ENCODE measurements around the gene TP63. TPM values are rescaled to one million over a fixed set of nuclear protein-coding genes. Genes with fewer than 3 reads are reported as not detected.

The TP63 gene
- polyA plus RNA-seq, 3 donors = 0.73 to 1.2 (median 1.1) TPM

- DNase-seq (ENCODE audit: extremely low read depth in 1 of 11, low read depth in 9 of 11, low spot score in 4 of 11) = no peak
These were observed 42.3 kb downstream of the TP63 start for GRCh38 chr3:189673535-189673934.

- DNase-seq (ENCODE audit: extremely low read depth in 1 of 11, low read depth in 9 of 11, low spot score in 4 of 11) = no peak
These were observed 43.2 kb downstream of the TP63 start for GRCh38 chr3:189674249-189674913.

- no peak for DNase-seq (ENCODE audit: extremely low read depth in 1 of 11, low read depth in 9 of 11, low spot score in 4 of 11)
These were observed 46.5 kb downstream of the TP63 start for GRCh38 chr3:189677667-189678066.

- DNase-seq (ENCODE audit: extremely low read depth in 1 of 11, low read depth in 9 of 11, low spot score in 4 of 11) = no peak
These were observed 49.5 kb downstream of the TP63 start for GRCh38 chr3:189680723-189681122.

- DNase-seq (ENCODE audit: extremely low read depth in 1 of 11, low read depth in 9 of 11, low spot score in 4 of 11) = no peak
These were observed 52.5 kb downstream of the TP63 start for GRCh38 chr3:189683546-189684255.

GRCh38 chr3:189684317-189684716 lies 53.1 kb downstream of the TP63 start:
- DNase-seq (ENCODE audit: extremely low read depth in 1 of 11, low read depth in 9 of 11, low spot score in 4 of 11) = no peak

GRCh38 chr3:189685291-189685690 lies 54.1 kb downstream of the TP63 start:
- no peak for DNase-seq (ENCODE audit: extremely low read depth in 1 of 11, low read depth in 9 of 11, low spot score in 4 of 11)

- no peak for DNase-seq (ENCODE audit: extremely low read depth in 1 of 11, low read depth in 9 of 11, low spot score in 4 of 11)
These were observed 54.7 kb downstream of the TP63 start for GRCh38 chr3:189685860-189686259.

- no peak for DNase-seq (ENCODE audit: extremely low read depth in 1 of 11, low read depth in 9 of 11, low spot score in 4 of 11)
These were observed 56.3 kb downstream of the TP63 start for GRCh38 chr3:189687475-189687874.

GRCh38 chr3:189688262-189688661 lies 57.1 kb downstream of the TP63 start:
- DNase-seq (ENCODE audit: extremely low read depth in 1 of 11, low read depth in 9 of 11, low spot score in 4 of 11) = no peak

- no peak for DNase-seq (ENCODE audit: extremely low read depth in 1 of 11, low read depth in 9 of 11, low spot score in 4 of 11)
These were observed 58.4 kb downstream of the TP63 start for GRCh38 chr3:189689625-189690024.

GRCh38 chr3:189690237-189690636 lies 59.0 kb downstream of the TP63 start:
- no peak for DNase-seq (ENCODE audit: extremely low read depth in 1 of 11, low read depth in 9 of 11, low spot score in 4 of 11)

GRCh38 chr3:189690672-189691071 lies 59.5 kb downstream of the TP63 start:
- DNase-seq (ENCODE audit: extremely low read depth in 1 of 11, low read depth in 9 of 11, low spot score in 4 of 11) = no peak

GRCh38 chr3:189695400-189695799 lies 64.2 kb downstream of the TP63 start:
- DNase-seq (ENCODE audit: extremely low read depth in 1 of 11, low read depth in 9 of 11, low spot score in 4 of 11) = no peak

- DNase-seq (ENCODE audit: extremely low read depth in 1 of 11, low read depth in 9 of 11, low spot score in 4 of 11) = no peak
These were observed 67.6 kb downstream of the TP63 start for GRCh38 chr3:189698811-189699210.

DNA sequence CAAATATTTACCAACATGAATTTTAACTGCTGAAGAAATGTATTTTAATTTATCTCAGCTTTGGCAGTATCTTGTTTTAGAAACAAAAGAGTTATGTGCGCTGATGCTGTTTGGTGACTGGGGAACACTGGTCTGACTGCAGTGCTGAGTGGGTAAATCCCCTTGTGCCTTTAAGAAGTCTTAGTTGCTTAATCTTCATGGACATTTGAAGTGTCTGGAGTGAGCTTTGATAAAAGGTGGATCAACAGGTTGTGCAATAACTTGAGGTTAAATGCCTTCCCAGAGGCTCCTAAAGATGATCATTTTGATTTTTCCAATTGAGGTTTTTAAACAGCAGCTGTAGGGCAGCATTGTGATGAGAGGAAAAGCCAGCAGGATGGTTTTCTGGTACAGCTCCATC lies 68.7 kb downstream of the TP63 start:
- no peak for DNase-seq (ENCODE audit: extremely low read depth in 1 of 11, low read depth in 9 of 11, low spot score in 4 of 11)

DNA sequence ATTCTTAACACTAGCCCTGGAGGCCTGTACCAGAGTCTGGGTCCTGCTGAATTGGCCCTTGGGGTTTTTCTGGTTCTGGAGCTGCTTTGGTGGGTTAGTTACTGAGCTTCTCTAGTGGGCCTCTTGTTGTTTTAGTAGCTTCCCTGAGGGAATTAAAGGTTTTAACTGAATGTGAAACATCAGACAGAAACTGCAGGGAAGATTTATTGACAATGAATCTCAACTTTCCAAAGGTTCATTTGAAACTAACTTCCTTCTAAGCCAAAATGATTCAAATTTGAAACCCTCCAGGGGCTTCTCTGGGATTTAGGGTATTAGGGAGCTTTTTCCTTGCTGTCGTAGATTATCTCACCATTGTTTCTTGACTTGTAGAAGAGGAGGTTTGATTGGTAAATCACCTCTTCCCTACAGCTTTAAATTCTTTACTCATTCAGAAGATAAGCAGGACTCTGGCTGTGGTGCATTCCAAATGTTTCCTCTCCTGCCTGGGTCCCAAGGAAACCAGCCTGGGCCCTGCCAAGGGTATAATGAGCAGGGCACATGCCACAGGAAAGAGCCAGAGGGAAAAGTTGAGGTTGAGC lies 71.0 kb downstream of the TP63 start:
- no peak for DNase-seq (ENCODE audit: extremely low read depth in 1 of 11, low read depth in 9 of 11, low spot score in 4 of 11)

DNA sequence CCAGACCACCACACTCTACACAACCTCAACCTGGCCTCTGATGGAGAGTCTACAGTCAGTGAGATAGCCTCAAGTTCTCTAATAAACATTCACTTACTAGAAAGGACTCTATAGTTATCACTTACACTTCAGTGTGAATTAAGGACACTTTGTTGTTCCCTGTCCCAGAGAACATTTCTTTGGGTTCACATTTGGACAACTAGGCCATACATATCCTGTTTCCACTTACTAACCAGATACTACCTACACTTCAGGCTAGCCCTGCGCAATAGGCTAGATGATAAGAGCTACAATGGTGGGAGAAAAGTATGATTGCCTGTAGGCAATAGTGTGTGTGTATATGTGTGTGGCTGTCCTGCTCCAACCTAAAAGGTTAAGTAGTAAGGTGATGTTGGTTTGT lies 72.7 kb downstream of the TP63 start:
- DNase-seq (ENCODE audit: extremely low read depth in 1 of 11, low read depth in 9 of 11, low spot score in 4 of 11) = no peak

DNA sequence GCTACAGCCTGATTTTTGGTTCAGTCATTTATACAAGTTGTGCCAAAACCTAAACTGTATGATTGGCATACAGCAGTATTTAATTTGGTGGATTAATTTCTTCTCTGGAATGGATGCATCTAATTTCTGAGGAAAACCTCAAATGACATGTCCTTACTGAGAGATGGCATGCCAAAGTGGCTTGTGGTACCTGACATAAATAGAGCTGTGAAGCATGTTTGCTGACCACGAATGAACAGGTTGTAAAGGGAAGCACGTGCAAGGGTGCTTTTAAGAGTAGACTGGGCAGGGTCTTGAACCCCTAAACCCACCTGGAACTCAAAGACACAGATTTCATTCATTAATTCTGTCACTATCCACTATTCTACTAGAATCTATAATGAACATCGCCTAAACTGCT lies 77.2 kb downstream of the TP63 start:
- no peak for DNase-seq (ENCODE audit: extremely low read depth in 1 of 11, low read depth in 9 of 11, low spot score in 4 of 11)

DNA sequence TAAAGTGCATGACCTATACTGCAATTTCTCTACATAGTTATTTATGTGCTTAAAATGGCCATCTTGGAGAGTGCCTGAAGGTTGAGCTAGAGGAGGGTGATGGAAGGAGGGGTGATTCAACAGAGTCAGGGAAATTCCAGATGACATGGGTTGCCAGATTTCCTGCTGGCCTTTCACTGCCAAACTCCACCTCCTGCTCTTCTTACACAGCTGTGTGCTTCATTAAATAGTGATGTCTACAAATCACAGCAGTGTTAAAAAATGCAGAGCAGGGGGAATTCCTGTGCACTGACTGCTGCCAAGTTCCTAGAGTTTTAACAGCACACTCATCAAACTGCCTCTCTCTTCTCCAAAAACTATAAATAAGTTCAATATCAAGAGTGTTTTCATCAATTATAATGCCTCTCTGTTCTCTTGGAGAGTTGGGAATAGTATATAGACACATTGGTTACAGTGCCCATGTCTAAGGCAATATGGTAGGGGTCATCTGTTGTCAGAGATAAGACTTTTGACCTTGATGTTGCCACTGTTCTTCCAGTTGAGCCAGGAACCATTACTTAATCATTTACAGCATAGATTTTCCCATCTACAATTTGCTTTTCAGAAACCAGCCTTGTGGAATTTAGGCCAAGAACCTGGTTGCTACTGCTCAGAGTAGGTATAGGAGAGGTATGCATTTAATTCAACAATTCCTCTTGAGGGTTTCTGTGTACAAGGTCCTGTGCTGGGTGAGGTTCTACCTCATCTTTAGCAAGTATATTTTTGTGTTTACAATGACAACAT lies 79.6 kb downstream of the TP63 start:
- peak; percentile 31 to 76 (median 53) for DNase-seq (ENCODE audit: extremely low read depth in 1 of 11, low read depth in 9 of 11, low spot score in 4 of 11)
